Ectodermal cell (in vitro differentiated cells): Measurements from ENCODE around the gene CAMK2G.
A peak's percentile ranks its signal among the peaks of the same experiment; 100 is the strongest.
"Not testable (repeated sequence)": the region's sequence is repeated elsewhere in the genome, so short reads cannot be mapped to it uniquely, and the experiment has no call there.

Experiments used
- H3K27ac ChIP-seq: 2 replicates; pipeline ENCODE4 v1.7.0; 2013; ENCODE audit warnings: mild to moderate bottlenecking, low read depth, low read length; ENCODE audit not compliant: insufficient read depth, poor library complexity, severe bottlenecking
- H3K27me3 ChIP-seq: 2 replicates; pipeline ENCODE4 v1.7.0; 2013; ENCODE audit warnings: mild to moderate bottlenecking, low read length; ENCODE audit not compliant: insufficient read depth, control insufficient read depth, poor library complexity, severe bottlenecking
- H3K36me3 ChIP-seq: one replicate; pipeline ENCODE4 v1.7.0; 2013; ENCODE audit warnings: low read length; ENCODE audit not compliant: control insufficient read depth, insufficient read depth
- H3K4me1 ChIP-seq: one replicate; pipeline ENCODE4 v1.7.0; 2013; ENCODE audit warnings: low read length; ENCODE audit not compliant: control insufficient read depth, insufficient read depth
- H3K4me3 ChIP-seq: 2 replicates; pipeline ENCODE4 v1.7.0; 2013; ENCODE audit warnings: low read depth, low read length, control low read depth; ENCODE audit not compliant: insufficient read depth
- H3K9me3 ChIP-seq: 2 replicates; pipeline ENCODE4 v1.7.0; 2013; ENCODE audit warnings: mild to moderate bottlenecking, low read length, moderate library complexity; ENCODE audit not compliant: control insufficient read depth
- WGBS, 2 experiments: methylation state at CpG; one replicate each; pipeline ENCODE4 v1.1.7; 2013; ENCODE audit warnings: missing lambda C conversion rate in 2 of 2; 5-methylcytosine and 5-hydroxymethylcytosine counted together

The CAMK2G gene

DNA sequence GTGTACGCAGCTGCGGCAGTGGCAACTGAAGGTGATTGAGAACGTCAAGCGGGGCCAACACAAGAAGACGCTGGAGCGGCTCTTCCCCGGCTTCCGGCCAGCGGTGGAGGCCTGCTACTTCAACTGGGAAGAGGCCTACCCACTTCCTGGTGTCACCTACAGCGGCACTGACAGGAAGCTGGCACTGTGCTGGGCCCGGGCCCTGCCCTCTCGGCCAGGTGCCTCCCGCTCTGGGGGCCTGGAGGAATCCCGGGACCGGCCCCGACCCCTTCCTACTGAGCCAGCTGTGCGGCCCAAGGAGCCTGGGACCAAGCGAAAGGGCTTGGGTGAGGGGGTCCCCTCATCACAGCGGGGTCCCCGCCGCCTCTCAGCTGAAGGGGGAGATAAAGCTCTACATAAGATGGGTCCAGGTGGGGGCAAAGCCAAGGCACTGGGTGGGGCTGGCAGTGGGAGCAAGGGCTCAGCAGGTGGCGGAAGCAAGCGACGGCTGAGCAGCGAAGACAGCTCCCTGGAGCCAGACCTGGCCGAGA, 82.4 kb downstream of the CAMK2G start:
- no peaks in the 10 kb centered on the region for H3K9me3 ChIP-seq
- H3K4me3 ChIP-seq, result no peak overlapping the region
- 96% methylated on average over 26 of the region's 26 CpGs for WGBS, 2 experiments
- no peaks in the 10 kb centered on the region for H3K27me3 ChIP-seq
- no peaks in the 10 kb centered on the region for H3K4me1 ChIP-seq
- peaks cover 46% of the 10 kb centered on the region for H3K36me3 ChIP-seq
- H3K27ac ChIP-seq, result no peak overlapping the region

DNA sequence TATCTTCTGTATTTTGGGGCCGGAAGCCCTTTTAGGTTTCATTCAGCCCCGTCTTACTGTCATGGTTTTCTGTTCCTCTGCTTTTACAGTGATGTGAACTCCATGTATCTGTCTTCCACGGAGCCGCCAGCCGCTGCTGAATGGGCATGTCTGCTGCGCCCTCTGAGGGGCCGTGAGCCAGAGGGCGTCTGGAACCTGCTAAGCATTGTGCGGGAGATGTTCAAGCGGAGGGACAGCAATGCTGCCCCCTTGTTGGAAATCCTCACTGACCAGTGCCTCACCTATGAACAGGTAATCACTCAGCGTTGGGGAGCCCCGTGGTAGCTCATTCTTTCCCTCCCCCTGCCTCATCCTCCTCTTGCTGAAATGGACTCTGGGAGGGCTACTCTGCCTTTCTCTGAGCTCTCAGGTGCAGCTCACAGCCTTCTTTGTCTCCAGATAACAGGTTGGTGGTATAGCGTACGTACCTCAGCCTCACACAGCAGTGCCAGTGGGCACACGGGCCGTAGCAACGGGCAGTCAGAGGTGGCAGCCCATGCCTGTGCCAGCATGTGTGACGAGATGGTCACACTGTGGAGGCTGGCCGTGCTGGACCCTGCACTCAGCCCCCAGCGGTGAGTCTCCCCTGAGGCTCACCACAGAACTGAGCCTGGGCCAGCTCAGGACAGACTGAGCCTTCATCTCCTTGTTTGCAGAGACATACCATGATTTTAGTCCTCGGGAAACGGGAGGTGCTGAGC, 83.3 kb downstream of the CAMK2G start:
- Histone ChIP-seq H3K27ac (no peak overlapping the region), H3K27me3 (no peaks in the 10 kb centered on the region), H3K4me3 (no peak overlapping the region), H3K36me3 (peaks cover 46% of the 10 kb centered on the region), H3K4me1 (no peaks in the 10 kb centered on the region), H3K9me3 (no peaks in the 10 kb centered on the region)
- WGBS, 2 experiments, result 95 to 96% methylated on average over 22 of the region's 22 CpGs

DNA sequence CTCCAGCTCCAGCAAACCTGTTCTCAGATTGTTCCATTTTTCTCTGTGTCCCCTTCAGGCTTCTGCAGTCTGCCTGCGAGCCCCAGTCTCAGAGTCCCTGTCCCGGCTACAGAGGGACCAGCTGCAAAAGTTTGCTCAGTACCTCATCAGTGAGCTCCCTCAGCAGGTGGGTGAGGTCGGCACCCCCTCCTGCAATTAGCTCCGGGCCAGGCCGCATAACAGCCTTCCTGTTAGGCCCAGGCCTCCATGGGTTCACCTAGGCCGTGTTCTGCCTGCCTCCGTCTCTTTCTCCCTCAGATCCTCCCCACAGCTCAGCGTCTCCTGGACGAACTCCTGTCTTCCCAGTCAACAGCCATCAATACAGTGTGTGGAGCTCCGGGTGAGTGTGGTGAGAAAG, 84.7 kb downstream of the CAMK2G start:
- Histone ChIP-seq H3K4me1 (no peaks in the 10 kb centered on the region), H3K4me3 (no peak overlapping the region), H3K9me3 (no peaks in the 10 kb centered on the region), H3K27ac (no peak overlapping the region), H3K36me3 (peaks cover 46% of the 10 kb centered on the region), H3K27me3 (no peaks in the 10 kb centered on the region)
- 94% methylated on average over 8 to 10 of the region's 10 CpGs for WGBS, 2 experiments

DNA sequence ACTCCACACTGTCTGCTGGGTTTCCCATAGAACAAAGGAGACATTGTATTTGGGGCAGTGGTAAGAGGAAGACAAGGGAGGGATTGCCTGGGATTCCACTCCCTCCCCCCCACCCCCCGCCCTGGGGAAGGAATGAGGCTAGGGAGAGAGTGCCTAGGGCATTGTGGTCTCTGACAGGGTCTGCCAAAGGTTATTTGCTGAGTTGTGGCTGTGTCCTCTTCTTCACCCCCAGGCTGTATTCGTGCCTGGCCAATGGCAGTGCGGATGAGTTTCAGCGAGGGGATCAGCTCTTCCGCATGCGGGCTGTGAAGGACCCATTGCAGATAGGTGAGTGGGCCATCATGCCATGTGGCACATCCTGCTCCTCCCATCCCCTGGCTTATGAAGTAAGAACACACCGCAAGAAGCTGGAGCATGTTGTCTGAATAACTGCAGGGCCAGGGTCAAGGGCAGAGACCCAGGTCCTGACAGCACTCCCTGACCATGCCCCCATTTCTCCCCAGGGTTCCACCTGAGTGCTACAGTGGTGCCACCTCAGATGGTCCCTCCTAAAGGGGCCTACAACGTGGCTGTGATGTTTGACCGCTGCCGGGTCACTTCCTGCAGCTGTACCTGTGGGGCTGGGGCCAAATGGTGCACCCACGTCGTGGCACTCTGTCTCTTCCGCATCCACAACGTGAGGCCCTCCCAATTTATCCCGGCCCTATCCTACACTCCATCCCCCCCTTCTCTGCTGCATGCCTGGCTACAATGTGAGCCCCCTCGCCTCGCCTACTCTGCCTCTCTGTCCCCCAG, 85.3 kb downstream of the CAMK2G start:
- no peaks in the 10 kb centered on the region for H3K4me1 ChIP-seq
- no peak overlapping the region for H3K27ac ChIP-seq
- H3K27me3 ChIP-seq, result no peaks in the 10 kb centered on the region
- 92 to 94% methylated on average over 17 of the region's 17 CpGs for WGBS, 2 experiments
- no peaks in the 10 kb centered on the region for H3K9me3 ChIP-seq
- H3K4me3 ChIP-seq, result no peak overlapping the region
- peaks cover 44% of the 10 kb centered on the region for H3K36me3 ChIP-seq

DNA sequence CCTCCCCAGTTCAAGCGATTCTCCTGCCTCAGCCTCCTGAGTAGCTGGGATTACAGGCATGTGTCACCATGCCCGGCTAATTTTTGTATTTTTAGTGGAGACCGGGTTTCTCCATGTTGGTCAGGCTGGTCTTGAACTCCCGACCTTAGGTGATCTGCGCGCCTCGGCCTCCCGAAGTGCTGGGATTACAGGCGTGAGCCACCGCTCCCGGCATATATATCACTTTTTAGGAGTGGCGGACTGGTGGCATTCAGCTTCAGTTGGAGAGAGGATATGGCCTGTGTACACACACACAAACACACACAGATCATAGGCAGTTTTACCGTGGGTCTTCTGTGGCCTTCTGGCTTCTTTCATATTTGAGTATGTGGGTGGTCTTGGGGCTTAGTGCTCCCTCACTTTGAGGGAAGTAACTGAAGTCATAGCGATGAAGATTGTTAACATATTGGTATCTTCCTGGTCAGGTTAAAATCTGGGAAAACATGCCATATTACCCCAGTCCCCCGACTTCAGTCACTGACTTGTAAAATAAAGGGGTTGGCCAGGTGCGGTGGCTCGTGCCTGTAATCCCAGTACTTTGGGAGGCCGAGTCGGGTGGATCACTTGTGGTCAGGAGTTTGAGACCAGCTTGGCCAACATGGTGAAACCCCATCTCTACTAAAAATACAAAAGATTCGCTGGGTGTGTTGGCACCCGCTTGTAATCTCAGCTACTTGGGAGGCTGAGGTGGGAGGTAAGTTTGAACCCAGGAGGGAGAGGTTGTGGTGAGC, 87.1 kb downstream of the CAMK2G start:
- H3K27me3 ChIP-seq, H3K4me3 ChIP-seq: not testable (repeated sequence)
- 92 to 93% methylated on average over 21 of the region's 21 CpGs for WGBS, 2 experiments

DNA sequence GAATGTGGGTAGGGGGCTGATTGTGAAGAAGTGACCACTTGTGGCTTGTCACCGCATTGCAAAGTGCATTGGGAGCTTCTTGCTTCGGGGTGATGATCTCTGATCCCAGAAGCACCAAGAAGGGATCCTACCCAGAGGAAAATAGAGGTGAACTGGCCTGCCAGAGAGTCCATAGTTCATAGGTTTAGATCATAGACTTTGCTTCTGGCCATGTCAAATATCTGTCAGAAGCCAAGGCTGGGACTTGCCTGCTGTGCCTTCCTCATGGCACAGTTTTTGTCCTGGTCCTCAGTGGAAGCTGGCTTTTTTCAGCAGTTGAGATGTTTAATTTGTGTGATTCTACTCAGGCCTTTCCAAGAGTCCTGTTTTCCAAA, 87.9 kb downstream of the CAMK2G start:
- H3K27ac ChIP-seq, result no peak overlapping the region
- H3K36me3 ChIP-seq, result peaks cover 19% of the 10 kb centered on the region
- WGBS, 2 experiments, result 21 to 25% methylated on average over 2 of the region's 2 CpGs
- H3K9me3 ChIP-seq, result no peaks in the 10 kb centered on the region
- H3K27me3 ChIP-seq, result no peaks in the 10 kb centered on the region
- peaks cover 5% of the 10 kb centered on the region for H3K4me1 ChIP-seq
- H3K4me3 ChIP-seq, result peak overlapping the region; percentile 82

More for the DNA sequence above, 87.1 kb downstream of the CAMK2G start:
- not testable (repeated sequence) for H3K27ac ChIP-seq, H3K4me1 ChIP-seq, H3K9me3 ChIP-seq
- H3K36me3 ChIP-seq, result peaks cover 26% of the 10 kb centered on the region

DNA sequence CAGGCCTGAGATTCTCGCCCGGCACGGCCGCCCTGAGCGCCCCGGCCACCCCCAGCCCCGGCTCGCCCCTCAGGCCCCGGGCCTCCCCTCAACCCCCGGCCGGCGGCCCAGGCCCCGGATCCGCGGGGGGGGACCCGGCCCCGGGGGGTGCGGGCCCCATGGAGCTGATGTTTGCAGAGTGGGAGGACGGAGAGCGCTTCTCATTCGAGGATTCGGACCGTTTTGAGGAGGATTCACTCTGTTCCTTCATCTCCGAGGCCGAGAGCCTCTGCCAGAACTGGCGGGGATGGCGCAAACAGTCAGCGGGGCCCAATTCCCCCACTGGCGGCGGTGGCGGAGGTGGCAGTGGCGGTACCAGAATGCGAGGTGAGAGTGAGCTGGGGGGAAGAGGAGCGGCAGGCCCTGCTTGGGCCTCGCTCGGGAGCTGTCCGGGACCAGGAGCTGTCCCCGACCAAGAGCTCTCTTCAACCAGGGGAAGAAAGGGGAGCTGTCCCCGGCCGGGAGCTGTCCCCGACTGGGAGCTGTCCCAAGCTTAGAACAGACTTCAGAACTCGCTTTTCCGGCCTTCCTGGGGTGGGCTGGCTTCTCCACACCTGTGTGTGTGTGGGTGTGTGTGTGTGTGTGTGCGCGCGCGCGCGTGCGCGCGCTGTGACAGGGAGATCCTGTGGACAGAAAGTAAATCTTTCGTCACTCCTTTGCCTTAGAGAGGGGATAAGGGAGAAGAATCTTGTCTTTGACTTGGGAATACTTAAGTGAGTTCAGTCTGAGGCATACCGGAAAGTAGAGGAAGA, 88.4 kb downstream of the CAMK2G start:
- H3K27ac ChIP-seq, result no peak overlapping the region
- peaks cover 14% of the 10 kb centered on the region for H3K36me3 ChIP-seq
- 1 to 2% methylated on average over 54 of the region's 54 CpGs for WGBS, 2 experiments
- peaks cover 8% of the 10 kb centered on the region for H3K4me1 ChIP-seq
- peak overlapping the region; percentile 82 for H3K4me3 ChIP-seq
- H3K27me3 ChIP-seq, result no peaks in the 10 kb centered on the region
- no peaks in the 10 kb centered on the region for H3K9me3 ChIP-seq

DNA sequence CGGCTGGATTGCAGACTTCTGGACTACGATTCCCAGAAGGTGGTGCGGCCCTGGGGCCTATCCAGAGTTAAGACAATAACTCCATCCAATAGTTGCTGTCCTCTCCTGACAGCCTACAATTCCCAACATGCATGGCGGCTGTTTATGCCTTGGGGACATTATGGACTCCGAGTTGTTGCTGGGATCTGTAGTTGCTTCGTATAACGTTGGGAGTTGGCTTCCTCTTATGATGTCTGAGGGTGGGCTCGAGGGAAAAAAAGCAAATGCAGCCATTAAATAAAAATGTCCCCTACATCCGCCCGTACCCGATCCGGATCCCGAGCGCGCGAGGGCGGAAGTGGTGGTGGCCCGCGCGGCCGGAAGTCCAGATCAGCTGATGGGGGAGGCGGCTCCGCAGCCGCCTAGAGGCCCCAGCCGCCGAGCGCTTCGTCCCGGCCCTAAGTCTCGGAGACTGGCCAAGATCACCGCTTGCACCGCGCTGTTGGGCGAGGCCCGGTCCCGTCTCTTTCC, 89.1 kb downstream of the CAMK2G start, which contains the start of gene ZSWIM8:
Gene ZSWIM8, plus strand, starts transcription at position 396 of the 510 bp plus-strand sequence. CDS start 273 bp downstream, outside the sequence.
- H3K9me3 ChIP-seq, result no peaks in the 10 kb centered on the region
- no peak within 1 kb of the TSS for H3K27ac ChIP-seq
- H3K4me3 ChIP-seq, result peak within 1 kb of the TSS; percentile 82
- H3K27me3 ChIP-seq, result no peaks in the 10 kb centered on the region
- 0% methylated on average over 36 of the region's 36 CpGs for WGBS, 2 experiments
- H3K4me1 ChIP-seq, result peaks cover 13% of the 10 kb centered on the region
- H3K36me3 ChIP-seq, result peaks cover 11% of the 10 kb centered on the region

DNA sequence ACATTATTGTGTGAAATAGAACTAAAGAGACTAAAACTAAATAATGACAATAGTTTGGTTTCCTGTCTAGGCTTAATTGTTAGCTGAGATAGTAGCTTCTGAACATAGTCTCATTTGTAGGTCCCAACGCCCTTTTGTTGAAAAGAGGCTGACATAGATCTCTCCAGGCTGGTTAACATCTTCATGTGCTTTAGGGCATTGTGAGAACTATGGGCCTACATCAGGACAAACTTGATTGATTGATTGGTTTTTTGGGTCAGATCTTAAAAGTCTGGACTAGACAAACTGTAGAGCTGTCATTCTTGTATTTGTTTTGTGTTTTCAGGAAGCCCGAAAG, 91.6 kb downstream of the CAMK2G start:
- WGBS, 2 experiments, result 60 to 63% methylated on average over 2 of the region's 2 CpGs
- Histone ChIP-seq H3K27me3 (no peaks in the 10 kb centered on the region), H3K27ac (no peak overlapping the region), H3K4me3 (peak overlapping the region; percentile 98), H3K9me3 (no peaks in the 10 kb centered on the region), H3K36me3 (peaks cover 8% of the 10 kb centered on the region), H3K4me1 (peaks cover 18% of the 10 kb centered on the region)
